GM12872 (cell line): Measurements from ENCODE around the gene CD180.

Experiments used
- CTCF ChIP-seq: IDR thresholded peaks from 3 replicates; pipeline ENCODE4 v1.5.1; 2011; ENCODE audit warnings: low read depth, mild to moderate bottlenecking, low read length, moderate library complexity; ENCODE audit not compliant: insufficient read depth

The CD180 gene

GRCh38 chr5:67193439-67193807 lies 3.2 kb downstream of the CD180 start:
- no peak for TF ChIP-seq CTCF

GRCh38 chr5:67192719-67193438 lies 3.7 kb downstream of the CD180 start:
- TF ChIP-seq CTCF, result no peak

- TF ChIP-seq CTCF, result no peak
Observed at GRCh38 chr5:67190861-67191260, 5.7 kb downstream of the CD180 start.

- TF ChIP-seq CTCF, result no peak
Observed at GRCh38 chr5:67190410-67190809, 6.2 kb downstream of the CD180 start.

- TF ChIP-seq CTCF, result no peak
Observed at GRCh38 chr5:67189931-67190330, 6.7 kb downstream of the CD180 start.

GRCh38 chr5:67189079-67189354 lies 7.6 kb downstream of the CD180 start:
- no peak for TF ChIP-seq CTCF

GRCh38 chr5:67188274-67189078 lies 8.1 kb downstream of the CD180 start:
- TF ChIP-seq CTCF, result no peak
